GM23338 (cell line): ENCODE measurements around the gene TXNL4A. TPM values are rescaled to one million over a fixed set of nuclear protein-coding genes. Genes with fewer than 3 reads are reported as not detected.

ENCODE experiments used
- ATAC-seq: fragments of 200-7000 bp; cut with Tn5 transposase; 3 replicates; pipeline ENCODE4 v1.9.1; 2020
- DNase-seq: peaks from one replicate; pipeline ENCODE4 v3.0.0-alpha.2; 2015; ENCODE audit warnings: low spot score
- H2AFZ ChIP-seq: fragments of 200-600 bp; sonication (generic); 2 replicates; pipeline ENCODE4 v1.8.0; 2016; ENCODE audit warnings: antibody characterized with exemption, mild to moderate bottlenecking, moderate library complexity
- H3F3A ChIP-seq: fragments of 200-600 bp; sonication (generic); replicated peaks from 2 replicates; pipeline ENCODE4 v1.8.0; 2017; ENCODE audit warnings: antibody characterized with exemption, mixed run types, low read depth
- H3K27ac ChIP-seq: fragments of 200-600 bp; sonication (generic); 2 replicates; pipeline ENCODE4 v1.6.1; 2016; ENCODE audit warnings: low read depth
- H3K27me3 ChIP-seq: fragments of 200-600 bp; sonication (generic); 2 replicates; pipeline ENCODE4 v1.8.0; 2016; ENCODE audit warnings: mild to moderate bottlenecking, mixed run types, moderate library complexity; ENCODE audit not compliant: insufficient read depth
- H3K36me3 ChIP-seq: fragments of 200-600 bp; sonication (generic); 2 replicates; pipeline ENCODE4 v1.8.0; 2016; ENCODE audit warnings: mild to moderate bottlenecking; ENCODE audit not compliant: insufficient read depth
- H3K4me1 ChIP-seq: fragments of 200-600 bp; sonication (generic); 2 replicates; pipeline ENCODE4 v1.8.0; 2016; ENCODE audit warnings: mild to moderate bottlenecking, moderate library complexity; ENCODE audit not compliant: insufficient read depth
- H3K4me2 ChIP-seq: fragments of 200-600 bp; sonication (generic); 2 replicates; pipeline ENCODE4 v1.7.1; 2017; ENCODE audit warnings: mixed run types
- H3K4me3 ChIP-seq: fragments of 200-600 bp; sonication (generic); 2 replicates; pipeline ENCODE4 v1.6.1; 2016; ENCODE audit warnings: mixed run types
- H3K79me2 ChIP-seq: fragments of 200-600 bp; sonication (generic); replicated peaks from 2 replicates; pipeline ENCODE4 v1.8.0; 2017; ENCODE audit warnings: mild to moderate bottlenecking; ENCODE audit not compliant: insufficient read depth
- H3K9me2 ChIP-seq: fragments of 200-600 bp; sonication (generic); 2 replicates; pipeline ENCODE4 v1.8.0; 2017; ENCODE audit not compliant: insufficient read depth
- H4K20me1 ChIP-seq: fragments of 200-600 bp; sonication (generic); replicated peaks from 2 replicates; pipeline ENCODE4 v1.8.0; 2017; ENCODE audit warnings: mild to moderate bottlenecking; ENCODE audit not compliant: insufficient read depth
- H3K27ac Mint-ChIP-seq: 2 replicates; pipeline ENCODE4 v1.8.0; 2020; ENCODE audit warnings: inconsistent platforms, mild to moderate bottlenecking, moderate library complexity, mixed read lengths
- H3K27me3 Mint-ChIP-seq: 3 replicates; pipeline ENCODE4 v1.8.0; 2022; ENCODE audit warnings: low read depth, mild to moderate bottlenecking, moderate library complexity, mixed read lengths, inconsistent platforms; ENCODE audit not compliant: insufficient read depth, poor library complexity
- H3K36me3 Mint-ChIP-seq: 3 replicates; pipeline ENCODE4 v1.8.0; 2021; ENCODE audit warnings: low read depth, mild to moderate bottlenecking, inconsistent platforms, moderate library complexity, mixed read lengths
- H3K4me1 Mint-ChIP-seq: 3 replicates; pipeline ENCODE4 v1.8.0; 2020; ENCODE audit warnings: mild to moderate bottlenecking, inconsistent platforms, mixed read lengths
- H3K4me3 Mint-ChIP-seq: 3 replicates; pipeline ENCODE4 v1.8.0; 2021; ENCODE audit warnings: moderate library complexity, mild to moderate bottlenecking, inconsistent platforms, mixed read lengths
- H3K9me3 Mint-ChIP-seq: 3 replicates; pipeline ENCODE4 v1.8.0; 2020; ENCODE audit warnings: moderate library complexity, mild to moderate bottlenecking, inconsistent platforms, mixed read lengths
- CREB1 ChIP-seq: fragments of 250-450 bp; sonication (Bioruptor Pico); IDR thresholded peaks from 2 replicates; pipeline ENCODE4 v1.5.0; 2020; ENCODE audit warnings: low read depth, mild to moderate bottlenecking, moderate library complexity
- EZH2 ChIP-seq: fragments of 200-600 bp; sonication (generic); IDR thresholded peaks from one replicate; pipeline ENCODE4 v1.8.0; 2017; ENCODE audit warnings: antibody characterized with exemption, mild to moderate bottlenecking, low read depth; ENCODE audit not compliant: unreplicated experiment
- EZH2phosphoT487 ChIP-seq: fragments of 200-600 bp; sonication (generic); IDR thresholded peaks from one replicate; pipeline ENCODE4 v1.8.1; 2018; ENCODE audit warnings: antibody characterized with exemption; ENCODE audit not compliant: unreplicated experiment
- JUNB ChIP-seq: IDR thresholded peaks from one replicate; pipeline ENCODE4 v1.6.1; 2016; ENCODE audit warnings: antibody characterized with exemption; ENCODE audit not compliant: unreplicated experiment
- NANOG ChIP-seq: IDR thresholded peaks from 2 replicates; pipeline ENCODE4 v1.6.1; 2016; ENCODE audit warnings: antibody characterized with exemption, borderline replicate concordance
- POLR2AphosphoS5 ChIP-seq: IDR thresholded peaks from 2 replicates; pipeline ENCODE4 v1.6.1; 2016; ENCODE audit warnings: antibody characterized with exemption, low read depth
- REST ChIP-seq: IDR thresholded peaks from one replicate; pipeline ENCODE4 v1.6.1; 2018; ENCODE audit warnings: antibody characterized with exemption; ENCODE audit not compliant: unreplicated experiment
- STAT1 ChIP-seq: IDR thresholded peaks from one replicate; pipeline ENCODE4 v1.6.1; 2016; ENCODE audit warnings: antibody characterized with exemption; ENCODE audit not compliant: unreplicated experiment
- ZNF114 ChIP-seq: fragments of 250-450 bp; sonication (Bioruptor Pico); IDR thresholded peaks from 2 replicates; pipeline ENCODE4 v1.5.0; 2020; ENCODE audit warnings: mild to moderate bottlenecking, moderate library complexity
- ZNF331 ChIP-seq: fragments of 250-450 bp; sonication (Bioruptor Pico); IDR thresholded peaks from 2 replicates; pipeline ENCODE4 v1.5.0; 2020; ENCODE audit warnings: low read depth, mild to moderate bottlenecking, moderate library complexity
- polyA plus RNA-seq: library from polyadenylated mRNA; unstranded; fragments of >200 nt; fragmentation: Nextera tagmentation; extraction: Ambion mirVana; gene quantifications from 2 replicates; pipeline ENCODE4 v1.2.1, GENCODE V29; 2016
- total RNA-seq: library from RNA; depleted of rRNA; stranded (reverse); fragments of >200 nt; shearing (Covaris generic); gene quantifications from 2 replicates; pipeline ENCODE4 v1.2.3, GENCODE V29; 2014
- TF ChIP-seq, protein P1 (sequence below): IDR thresholded peaks from 2 replicates; pipeline ENCODE4 v1.6.1; 2016; ENCODE audit warnings: antibody characterized with exemption
- TF ChIP-seq, protein P2 (sequence below): fragments of 250-450 bp; sonication (Bioruptor Pico); IDR thresholded peaks from 2 replicates; pipeline ENCODE4 v1.5.0; 2020; ENCODE audit warnings: mild to moderate bottlenecking, moderate library complexity
- TF ChIP-seq, protein P3 (sequence below), 2 experiments: fragments of 200-600 bp in 1 of 2; sonication (generic) in 1 of 2; conservative IDR thresholded peaks; 2 replicates each; pipeline versions ENCODE4 v1.5.1 to v1.6.1; 2016 to 2017; ENCODE audit warnings: antibody characterized with exemption in 2 of 2, low read depth in 2 of 2, mild to moderate bottlenecking in 2 of 2, moderate library complexity in 1 of 2

TXNL4A gene
- total and polyA plus RNA-seq, 2 experiments from 2014 or later: 51.0 to 271 TPM

GRCh38 chr18:80000877-80001276 lies 12.5 kb upstream of the TXNL4A start:
- ATAC-seq (no peak), DNase-seq (no peak)
- no peak overlapping the region for H3K4me3 ChIP-seq
- H3K4me1 ChIP-seq: no peaks in the 10 kb centered on the region
- H2AFZ ChIP-seq: no peak overlapping the region
- H3K4me2 ChIP-seq: no peak overlapping the region
- Mint-ChIP-seq H3K4me3 (no peak overlapping the region), H3K36me3 (peaks cover 12% of the 10 kb centered on the region), H3K4me1 (no peaks in the 10 kb centered on the region; the same call in 1 of the 3 replicates), H3K27me3 (peaks cover 4% of the 10 kb centered on the region), H3K27ac (no peak overlapping the region), H3K9me3 (peaks cover 40% of the 10 kb centered on the region)
- no peak overlapping the region for H3K27ac ChIP-seq
- H4K20me1 ChIP-seq: no peaks in the 10 kb centered on the region
- no peaks in the 10 kb centered on the region for H3K79me2 ChIP-seq
- H3K36me3 ChIP-seq: no peaks in the 10 kb centered on the region
- TF ChIP-seq EZH2 (no peak), ZNF331 (no peak), POLR2AphosphoS5 (no peak), REST (no peak), NANOG (no peak), STAT1 (no peak), EZH2phosphoT487 (no peak), CREB1 (CRISPR knock-in tag) (no peak), JUNB (no peak), ZNF114 (CRISPR knock-in tag) (no peak)
- TF ChIP-seq, protein P1, sequence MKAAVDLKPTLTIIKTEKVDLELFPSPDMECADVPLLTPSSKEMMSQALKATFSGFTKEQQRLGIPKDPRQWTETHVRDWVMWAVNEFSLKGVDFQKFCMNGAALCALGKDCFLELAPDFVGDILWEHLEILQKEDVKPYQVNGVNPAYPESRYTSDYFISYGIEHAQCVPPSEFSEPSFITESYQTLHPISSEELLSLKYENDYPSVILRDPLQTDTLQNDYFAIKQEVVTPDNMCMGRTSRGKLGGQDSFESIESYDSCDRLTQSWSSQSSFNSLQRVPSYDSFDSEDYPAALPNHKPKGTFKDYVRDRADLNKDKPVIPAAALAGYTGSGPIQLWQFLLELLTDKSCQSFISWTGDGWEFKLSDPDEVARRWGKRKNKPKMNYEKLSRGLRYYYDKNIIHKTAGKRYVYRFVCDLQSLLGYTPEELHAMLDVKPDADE: no peak
- TF ChIP-seq, protein P2, sequence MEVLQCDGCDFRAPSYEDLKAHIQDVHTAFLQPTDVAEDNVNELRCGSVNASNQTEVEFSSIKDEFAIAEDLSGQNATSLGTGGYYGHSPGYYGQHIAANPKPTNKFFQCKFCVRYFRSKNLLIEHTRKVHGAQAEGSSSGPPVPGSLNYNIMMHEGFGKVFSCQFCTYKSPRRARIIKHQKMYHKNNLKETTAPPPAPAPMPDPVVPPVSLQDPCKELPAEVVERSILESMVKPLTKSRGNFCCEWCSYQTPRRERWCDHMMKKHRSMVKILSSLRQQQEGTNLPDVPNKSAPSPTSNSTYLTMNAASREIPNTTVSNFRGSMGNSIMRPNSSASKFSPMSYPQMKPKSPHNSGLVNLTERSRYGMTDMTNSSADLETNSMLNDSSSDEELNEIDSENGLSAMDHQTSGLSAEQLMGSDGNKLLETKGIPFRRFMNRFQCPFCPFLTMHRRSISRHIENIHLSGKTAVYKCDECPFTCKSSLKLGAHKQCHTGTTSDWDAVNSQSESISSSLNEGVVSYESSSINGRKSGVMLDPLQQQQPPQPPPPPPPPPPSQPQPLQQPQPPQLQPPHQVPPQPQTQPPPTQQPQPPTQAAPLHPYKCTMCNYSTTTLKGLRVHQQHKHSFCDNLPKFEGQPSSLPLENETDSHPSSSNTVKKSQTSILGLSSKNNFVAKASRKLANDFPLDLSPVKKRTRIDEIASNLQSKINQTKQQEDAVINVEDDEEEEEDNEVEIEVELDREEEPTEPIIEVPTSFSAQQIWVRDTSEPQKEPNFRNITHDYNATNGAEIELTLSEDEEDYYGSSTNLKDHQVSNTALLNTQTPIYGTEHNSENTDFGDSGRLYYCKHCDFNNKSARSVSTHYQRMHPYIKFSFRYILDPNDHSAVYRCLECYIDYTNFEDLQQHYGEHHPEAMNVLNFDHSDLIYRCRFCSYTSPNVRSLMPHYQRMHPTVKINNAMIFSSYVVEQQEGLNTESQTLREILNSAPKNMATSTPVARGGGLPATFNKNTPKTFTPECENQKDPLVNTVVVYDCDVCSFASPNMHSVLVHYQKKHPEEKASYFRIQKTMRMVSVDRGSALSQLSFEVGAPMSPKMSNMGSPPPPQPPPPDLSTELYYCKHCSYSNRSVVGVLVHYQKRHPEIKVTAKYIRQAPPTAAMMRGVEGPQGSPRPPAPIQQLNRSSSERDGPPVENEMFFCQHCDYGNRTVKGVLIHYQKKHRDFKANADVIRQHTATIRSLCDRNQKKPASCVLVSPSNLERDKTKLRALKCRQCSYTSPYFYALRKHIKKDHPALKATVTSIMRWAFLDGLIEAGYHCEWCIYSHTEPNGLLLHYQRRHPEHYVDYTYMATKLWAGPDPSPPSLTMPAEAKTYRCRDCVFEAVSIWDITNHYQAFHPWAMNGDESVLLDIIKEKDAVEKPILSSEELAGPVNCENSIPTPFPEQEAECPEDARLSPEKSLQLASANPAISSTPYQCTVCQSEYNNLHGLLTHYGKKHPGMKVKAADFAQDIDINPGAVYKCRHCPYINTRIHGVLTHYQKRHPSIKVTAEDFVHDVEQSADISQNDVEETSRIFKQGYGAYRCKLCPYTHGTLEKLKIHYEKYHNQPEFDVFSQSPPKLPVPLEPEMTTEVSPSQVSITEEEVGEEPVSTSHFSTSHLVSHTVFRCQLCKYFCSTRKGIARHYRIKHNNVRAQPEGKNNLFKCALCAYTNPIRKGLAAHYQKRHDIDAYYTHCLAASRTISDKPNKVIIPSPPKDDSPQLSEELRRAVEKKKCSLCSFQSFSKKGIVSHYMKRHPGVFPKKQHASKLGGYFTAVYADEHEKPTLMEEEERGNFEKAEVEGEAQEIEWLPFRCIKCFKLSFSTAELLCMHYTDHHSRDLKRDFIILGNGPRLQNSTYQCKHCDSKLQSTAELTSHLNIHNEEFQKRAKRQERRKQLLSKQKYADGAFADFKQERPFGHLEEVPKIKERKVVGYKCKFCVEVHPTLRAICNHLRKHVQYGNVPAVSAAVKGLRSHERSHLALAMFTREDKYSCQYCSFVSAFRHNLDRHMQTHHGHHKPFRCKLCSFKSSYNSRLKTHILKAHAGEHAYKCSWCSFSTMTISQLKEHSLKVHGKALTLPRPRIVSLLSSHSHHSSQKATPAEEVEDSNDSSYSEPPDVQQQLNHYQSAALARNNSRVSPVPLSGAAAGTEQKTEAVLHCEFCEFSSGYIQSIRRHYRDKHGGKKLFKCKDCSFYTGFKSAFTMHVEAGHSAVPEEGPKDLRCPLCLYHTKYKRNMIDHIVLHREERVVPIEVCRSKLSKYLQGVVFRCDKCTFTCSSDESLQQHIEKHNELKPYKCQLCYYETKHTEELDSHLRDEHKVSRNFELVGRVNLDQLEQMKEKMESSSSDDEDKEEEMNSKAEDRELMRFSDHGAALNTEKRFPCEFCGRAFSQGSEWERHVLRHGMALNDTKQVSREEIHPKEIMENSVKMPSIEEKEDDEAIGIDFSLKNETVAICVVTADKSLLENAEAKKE: no peak
- TF ChIP-seq, protein P3, sequence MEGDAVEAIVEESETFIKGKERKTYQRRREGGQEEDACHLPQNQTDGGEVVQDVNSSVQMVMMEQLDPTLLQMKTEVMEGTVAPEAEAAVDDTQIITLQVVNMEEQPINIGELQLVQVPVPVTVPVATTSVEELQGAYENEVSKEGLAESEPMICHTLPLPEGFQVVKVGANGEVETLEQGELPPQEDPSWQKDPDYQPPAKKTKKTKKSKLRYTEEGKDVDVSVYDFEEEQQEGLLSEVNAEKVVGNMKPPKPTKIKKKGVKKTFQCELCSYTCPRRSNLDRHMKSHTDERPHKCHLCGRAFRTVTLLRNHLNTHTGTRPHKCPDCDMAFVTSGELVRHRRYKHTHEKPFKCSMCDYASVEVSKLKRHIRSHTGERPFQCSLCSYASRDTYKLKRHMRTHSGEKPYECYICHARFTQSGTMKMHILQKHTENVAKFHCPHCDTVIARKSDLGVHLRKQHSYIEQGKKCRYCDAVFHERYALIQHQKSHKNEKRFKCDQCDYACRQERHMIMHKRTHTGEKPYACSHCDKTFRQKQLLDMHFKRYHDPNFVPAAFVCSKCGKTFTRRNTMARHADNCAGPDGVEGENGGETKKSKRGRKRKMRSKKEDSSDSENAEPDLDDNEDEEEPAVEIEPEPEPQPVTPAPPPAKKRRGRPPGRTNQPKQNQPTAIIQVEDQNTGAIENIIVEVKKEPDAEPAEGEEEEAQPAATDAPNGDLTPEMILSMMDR (conservative IDR thresholded peaks at IDR 0.05; ENCODE audit: low read depth in 2 of 2): no peak
- no peaks in the 10 kb centered on the region for H3K9me2 ChIP-seq
- H3K27me3 ChIP-seq: no peaks in the 10 kb centered on the region
- no peaks in the 10 kb centered on the region for H3F3A ChIP-seq
